ENCODE results near the gene LRP8.

The LRP8 gene

GRCh38 chr1:53344921-53345838 lies 17.3 kb upstream of the LRP8 start:
- peak; percentile 57 for DNase-seq (ENCODE audit: extremely low read depth, insufficient read length)
- H3K4me3 ChIP-seq (replicated peaks; ENCODE audit: low read depth, low read length), result no peak overlapping the region
- H3K27me3 ChIP-seq (replicated peaks; ENCODE audit: control insufficient read depth, insufficient read depth, low read length), result no peaks in the 10 kb centered on the region
- H3K36me3 ChIP-seq (ENCODE audit: control insufficient read depth, insufficient read depth, low read length), result no peaks in the 10 kb centered on the region
- TF ChIP-seq, protein P1, sequence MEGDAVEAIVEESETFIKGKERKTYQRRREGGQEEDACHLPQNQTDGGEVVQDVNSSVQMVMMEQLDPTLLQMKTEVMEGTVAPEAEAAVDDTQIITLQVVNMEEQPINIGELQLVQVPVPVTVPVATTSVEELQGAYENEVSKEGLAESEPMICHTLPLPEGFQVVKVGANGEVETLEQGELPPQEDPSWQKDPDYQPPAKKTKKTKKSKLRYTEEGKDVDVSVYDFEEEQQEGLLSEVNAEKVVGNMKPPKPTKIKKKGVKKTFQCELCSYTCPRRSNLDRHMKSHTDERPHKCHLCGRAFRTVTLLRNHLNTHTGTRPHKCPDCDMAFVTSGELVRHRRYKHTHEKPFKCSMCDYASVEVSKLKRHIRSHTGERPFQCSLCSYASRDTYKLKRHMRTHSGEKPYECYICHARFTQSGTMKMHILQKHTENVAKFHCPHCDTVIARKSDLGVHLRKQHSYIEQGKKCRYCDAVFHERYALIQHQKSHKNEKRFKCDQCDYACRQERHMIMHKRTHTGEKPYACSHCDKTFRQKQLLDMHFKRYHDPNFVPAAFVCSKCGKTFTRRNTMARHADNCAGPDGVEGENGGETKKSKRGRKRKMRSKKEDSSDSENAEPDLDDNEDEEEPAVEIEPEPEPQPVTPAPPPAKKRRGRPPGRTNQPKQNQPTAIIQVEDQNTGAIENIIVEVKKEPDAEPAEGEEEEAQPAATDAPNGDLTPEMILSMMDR (IDR thresholded peaks at IDR 0.05; ENCODE audit: insufficient read depth, low read length, poor library complexity, severe bottlenecking), result no peak

DNA sequence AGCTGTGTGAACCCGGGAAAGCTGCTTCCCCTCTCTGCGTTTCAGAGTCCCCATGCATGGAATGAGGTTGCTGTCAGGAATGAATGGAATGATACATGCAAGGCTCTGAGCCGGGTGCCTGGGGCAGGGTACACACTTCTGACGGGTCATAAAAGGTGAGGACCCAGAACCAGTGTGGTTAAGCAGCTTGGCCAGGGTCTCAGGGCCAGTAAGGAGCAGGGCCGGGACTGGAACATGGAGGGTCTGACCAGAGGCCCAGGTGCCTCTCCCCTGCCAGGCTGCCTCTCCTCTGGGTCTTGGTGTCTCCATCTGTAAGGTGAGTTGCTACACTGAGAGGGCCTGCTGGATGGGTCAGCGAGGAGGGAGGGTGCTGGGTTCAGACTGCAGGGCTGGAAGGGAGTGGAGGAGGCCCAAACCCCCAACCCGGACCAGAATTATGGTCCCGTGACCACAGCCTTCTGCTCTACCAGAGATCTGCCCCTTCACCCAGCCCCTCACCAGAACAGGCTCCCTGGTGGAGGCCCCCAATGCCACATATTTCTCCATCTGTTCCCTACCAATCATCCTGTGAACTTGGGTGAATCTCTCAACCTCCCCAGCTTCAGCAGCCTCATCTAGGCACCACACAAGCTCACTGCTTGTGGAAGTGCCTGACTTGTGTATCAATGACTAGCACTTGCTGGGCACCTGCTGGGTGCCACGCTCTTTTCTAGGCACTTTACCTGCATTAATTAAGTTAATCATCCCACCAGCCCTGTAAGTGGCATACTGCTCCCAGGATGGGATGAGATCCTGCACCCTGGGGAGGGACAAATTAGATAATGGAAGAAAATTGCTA lies 16.2 kb upstream of the LRP8 start:
- no peaks in the 10 kb centered on the region for H3K36me3 ChIP-seq (ENCODE audit: control insufficient read depth, insufficient read depth, low read length)
- DNase-seq (ENCODE audit: extremely low read depth, insufficient read length), result no peak
- no peaks in the 10 kb centered on the region for H3K27me3 ChIP-seq (replicated peaks; ENCODE audit: control insufficient read depth, insufficient read depth, low read length)
- TF ChIP-seq, protein P1 (IDR thresholded peaks at IDR 0.05; ENCODE audit: insufficient read depth, low read length, poor library complexity, severe bottlenecking), result no peak
- H3K4me3 ChIP-seq (replicated peaks; ENCODE audit: low read depth, low read length), result no peak overlapping the region

DNA sequence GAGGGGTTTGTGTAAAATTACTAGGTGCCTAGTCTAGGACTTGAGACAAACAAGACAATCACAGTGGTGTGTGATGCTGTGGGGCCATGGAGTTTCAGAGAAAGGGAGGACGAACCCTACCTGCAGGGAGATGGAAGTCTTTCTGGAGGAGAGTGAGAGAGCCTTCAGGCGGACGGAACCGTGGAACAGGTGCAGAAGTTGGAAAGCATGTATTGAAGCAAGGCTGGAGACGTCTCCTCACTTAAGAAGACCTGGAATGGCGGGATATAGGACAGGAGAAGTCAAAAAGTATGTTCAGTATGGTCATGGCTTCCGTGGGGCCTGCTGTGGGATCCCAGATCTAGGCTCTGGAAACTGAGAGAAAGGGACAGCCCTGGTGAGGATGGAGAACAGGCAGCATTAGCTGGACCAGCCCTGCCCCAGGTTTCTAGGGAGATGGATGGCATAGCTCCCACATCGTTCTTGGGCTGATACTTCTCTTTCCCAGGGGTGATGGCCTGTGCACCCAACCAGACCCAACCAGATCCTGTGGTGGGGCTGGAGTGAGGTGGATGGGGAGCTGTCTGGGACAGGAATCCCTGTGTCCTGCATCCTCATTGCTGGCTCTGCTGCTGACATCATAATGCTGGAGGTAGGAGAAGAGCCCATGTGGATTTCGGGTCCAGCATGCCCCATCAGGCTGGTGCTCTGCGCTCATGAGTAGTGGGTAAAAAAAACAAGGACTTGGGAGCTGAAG lies 15.0 kb upstream of the LRP8 start:
- no peaks in the 10 kb centered on the region for H3K27me3 ChIP-seq (replicated peaks; ENCODE audit: control insufficient read depth, insufficient read depth, low read length)
- H3K36me3 ChIP-seq (ENCODE audit: control insufficient read depth, insufficient read depth, low read length), result no peaks in the 10 kb centered on the region
- TF ChIP-seq, protein P1 (IDR thresholded peaks at IDR 0.05; ENCODE audit: insufficient read depth, low read length, poor library complexity, severe bottlenecking), result no peak
- no peak overlapping the region for H3K4me3 ChIP-seq (replicated peaks; ENCODE audit: low read depth, low read length)
- no peak for DNase-seq (ENCODE audit: extremely low read depth, insufficient read length)

GRCh38 chr1:53341961-53342707 lies 14.3 kb upstream of the LRP8 start:
- Histone ChIP-seq H3K27me3 (replicated peaks; ENCODE audit: control insufficient read depth, insufficient read depth, low read length) (no peaks in the 10 kb centered on the region), H3K4me3 (replicated peaks; ENCODE audit: low read depth, low read length) (no peak overlapping the region), H3K36me3 (ENCODE audit: control insufficient read depth, insufficient read depth, low read length) (no peaks in the 10 kb centered on the region)
- TF ChIP-seq, protein P1 (IDR thresholded peaks at IDR 0.05; ENCODE audit: insufficient read depth, low read length, poor library complexity, severe bottlenecking), result no peak
- no peak for DNase-seq (ENCODE audit: extremely low read depth, insufficient read length)

- Histone ChIP-seq H3K36me3 (ENCODE audit: control insufficient read depth, insufficient read depth, low read length) (no peaks in the 10 kb centered on the region), H3K4me3 (replicated peaks; ENCODE audit: low read depth, low read length) (no peak overlapping the region), H3K27me3 (replicated peaks; ENCODE audit: control insufficient read depth, insufficient read depth, low read length) (no peaks in the 10 kb centered on the region)
- DNase-seq (ENCODE audit: extremely low read depth, insufficient read length), result no peak
- TF ChIP-seq, protein P1 (IDR thresholded peaks at IDR 0.05; ENCODE audit: insufficient read depth, low read length, poor library complexity, severe bottlenecking), result no peak
Measured at GRCh38 chr1:53341521-53341895, 13.6 kb upstream of the LRP8 start.
